PC-9 (cell line): ENCODE results near the gene CTBP2. TPM values are rescaled to one million over a fixed set of nuclear protein-coding genes. Genes with fewer than 3 reads are reported as not detected.
A peak's percentile ranks its signal among the peaks of the same experiment; 100 is the strongest.

Experiments
- BruUV-seq: library from RNA; stranded (reverse); fragments of 400-500 nt; replicated peaks from 2 replicates; lab custom pipeline; 2021; lab: Mats Ljungman, UMichigan
- CTCF ChIA-PET: fragments of 300-600 bp; sonication (Branson Sonifier 250); formaldehyde crosslinking; loops from one replicate; lab custom pipeline; 2022; ENCODE audit warnings: antibody characterized with exemption; lab: Charles Lee
- POLR2A ChIA-PET: fragments of 300-600 bp; sonication (Branson Sonifier 250); formaldehyde crosslinking; loops from one replicate; lab custom pipeline; 2022; ENCODE audit warnings: antibody characterized with exemption; ENCODE audit not compliant: unreplicated experiment; lab: Charles Lee
- DNase-seq, 2 experiments: peaks; one replicate each; pipeline versions ENCODE4 v3.0.0 to v3.0.0-alpha.2; 2015 to 2022; ENCODE audit warnings: mixed read lengths in 1 of 2
- H2AFZ ChIP-seq: fragments of 200-600 bp; sonication (generic); 2 replicates; pipeline ENCODE4 v1.8.1; 2017; ENCODE audit warnings: antibody characterized with exemption
- H3F3A ChIP-seq: fragments of 200-600 bp; sonication (generic); 2 replicates; pipeline ENCODE4 v1.8.1; 2017; ENCODE audit warnings: antibody characterized with exemption, mild to moderate bottlenecking, low read depth; ENCODE audit not compliant: insufficient read depth
- H3K27ac ChIP-seq: fragments of 200-600 bp; sonication (generic); 2 replicates; pipeline ENCODE4 v1.6.1; 2016; ENCODE audit warnings: mixed run types
- H3K27me3 ChIP-seq: fragments of 200-600 bp; sonication (generic); 2 replicates; pipeline ENCODE4 v1.6.1; 2016; ENCODE audit warnings: low read depth, mixed run types; ENCODE audit not compliant: insufficient read depth
- H3K36me3 ChIP-seq: fragments of 200-600 bp; sonication (generic); 2 replicates; pipeline ENCODE4 v1.6.1; 2016; ENCODE audit warnings: low read depth, mixed run types
- H3K4me1 ChIP-seq: fragments of 200-600 bp; sonication (generic); replicated peaks from 2 replicates; pipeline ENCODE4 v1.6.1; 2016; ENCODE audit warnings: mixed run types; ENCODE audit not compliant: insufficient read depth
- H3K4me2 ChIP-seq: fragments of 200-600 bp; sonication (generic); 2 replicates; pipeline ENCODE4 v1.6.1; 2017; ENCODE audit warnings: mixed run types
- H3K4me3 ChIP-seq: fragments of 200-600 bp; sonication (generic); 2 replicates; pipeline ENCODE4 v1.6.1; 2016; ENCODE audit warnings: mixed run types
- H3K79me2 ChIP-seq: fragments of 200-600 bp; sonication (generic); 2 replicates; pipeline ENCODE4 v1.6.1; 2017; ENCODE audit warnings: low read depth, mixed run types
- H3K9me2 ChIP-seq: fragments of 200-600 bp; sonication (generic); 2 replicates; pipeline ENCODE4 v1.8.1; 2017; ENCODE audit warnings: mild to moderate bottlenecking; ENCODE audit not compliant: insufficient read depth
- H3K9me3 ChIP-seq: fragments of 200-600 bp; sonication (generic); 2 replicates; pipeline ENCODE4 v1.8.1; 2016; ENCODE audit warnings: low read depth; ENCODE audit not compliant: insufficient read depth
- H4K20me1 ChIP-seq: fragments of 200-600 bp; sonication (generic); 2 replicates; pipeline ENCODE4 v1.8.1; 2017; ENCODE audit not compliant: insufficient read depth
- EZH2 ChIP-seq: fragments of 200-600 bp; sonication (generic); IDR thresholded peaks from 2 replicates; pipeline ENCODE4 v1.8.0; 2017; ENCODE audit warnings: antibody characterized with exemption, low read depth
- intact Hi-C: fragments of 100-400 bp; cut with micrococcal nuclease; formaldehyde crosslinking; loops from one replicate; pipeline ENCODE4 v1.10.0; 2022; ENCODE audit not compliant: unreplicated experiment
- total RNA-seq: library from RNA; stranded (reverse); gene quantifications from 2 replicates; pipeline ENCODE4 v1.2.3, GENCODE V29; 2021
- TF ChIP-seq, protein P1 (sequence below): fragments of 200-600 bp; sonication (generic); conservative IDR thresholded peaks from 2 replicates; pipeline ENCODE4 v1.6.1; 2017; ENCODE audit warnings: mixed run types, antibody characterized with exemption, mild to moderate bottlenecking, moderate library complexity

CTBP2 gene
- total RNA-seq, 1 experiment from 2014 or later: 60.5 TPM

DNA sequence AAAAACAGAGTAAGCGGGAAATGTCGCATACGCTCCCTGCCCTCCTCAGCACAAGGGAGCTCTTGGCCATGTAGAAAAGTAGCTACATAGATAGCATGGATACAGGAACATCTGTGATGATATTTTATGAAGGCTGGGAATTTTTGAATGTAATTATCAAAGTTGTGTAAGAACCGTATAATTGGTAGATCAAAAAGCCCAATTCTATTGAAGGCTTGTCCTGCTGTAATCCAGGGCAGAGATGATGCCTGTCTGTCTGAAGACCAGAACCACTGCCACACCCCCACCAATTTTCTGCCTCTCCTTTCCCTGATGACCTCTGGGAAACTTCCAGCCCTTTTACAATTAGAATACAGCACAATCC lies 167.0 kb downstream of the CTBP2 start:
- intact Hi-C loops: no loop called here
- Histone ChIP-seq H3K27ac (no peak overlapping the region), H3K9me3 (no peaks in the 10 kb centered on the region), H3K27me3 (no peaks in the 10 kb centered on the region), H4K20me1 (no peaks in the 10 kb centered on the region), H2AFZ (no peak overlapping the region), H3F3A (no peaks in the 10 kb centered on the region), H3K79me2 (no peaks in the 10 kb centered on the region), H3K4me1 (no peaks in the 10 kb centered on the region), H3K4me2 (no peak overlapping the region), H3K36me3 (no peaks in the 10 kb centered on the region), H3K9me2 (no peaks in the 10 kb centered on the region), H3K4me3 (no peak overlapping the region)
- CTCF ChIA-PET: interaction anchor here (0.7 kb wide), 1 partner anchor 18 kb away, joined by 3 read pairs; no protein-coding TSS in a partner anchor
- no TSS peak for BruUV-seq
- POLR2A ChIA-PET: no interaction called here
- TF ChIP-seq EZH2: no peak
- TF ChIP-seq, protein P1, sequence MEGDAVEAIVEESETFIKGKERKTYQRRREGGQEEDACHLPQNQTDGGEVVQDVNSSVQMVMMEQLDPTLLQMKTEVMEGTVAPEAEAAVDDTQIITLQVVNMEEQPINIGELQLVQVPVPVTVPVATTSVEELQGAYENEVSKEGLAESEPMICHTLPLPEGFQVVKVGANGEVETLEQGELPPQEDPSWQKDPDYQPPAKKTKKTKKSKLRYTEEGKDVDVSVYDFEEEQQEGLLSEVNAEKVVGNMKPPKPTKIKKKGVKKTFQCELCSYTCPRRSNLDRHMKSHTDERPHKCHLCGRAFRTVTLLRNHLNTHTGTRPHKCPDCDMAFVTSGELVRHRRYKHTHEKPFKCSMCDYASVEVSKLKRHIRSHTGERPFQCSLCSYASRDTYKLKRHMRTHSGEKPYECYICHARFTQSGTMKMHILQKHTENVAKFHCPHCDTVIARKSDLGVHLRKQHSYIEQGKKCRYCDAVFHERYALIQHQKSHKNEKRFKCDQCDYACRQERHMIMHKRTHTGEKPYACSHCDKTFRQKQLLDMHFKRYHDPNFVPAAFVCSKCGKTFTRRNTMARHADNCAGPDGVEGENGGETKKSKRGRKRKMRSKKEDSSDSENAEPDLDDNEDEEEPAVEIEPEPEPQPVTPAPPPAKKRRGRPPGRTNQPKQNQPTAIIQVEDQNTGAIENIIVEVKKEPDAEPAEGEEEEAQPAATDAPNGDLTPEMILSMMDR: no peak
- DNase-seq: no peak

DNA sequence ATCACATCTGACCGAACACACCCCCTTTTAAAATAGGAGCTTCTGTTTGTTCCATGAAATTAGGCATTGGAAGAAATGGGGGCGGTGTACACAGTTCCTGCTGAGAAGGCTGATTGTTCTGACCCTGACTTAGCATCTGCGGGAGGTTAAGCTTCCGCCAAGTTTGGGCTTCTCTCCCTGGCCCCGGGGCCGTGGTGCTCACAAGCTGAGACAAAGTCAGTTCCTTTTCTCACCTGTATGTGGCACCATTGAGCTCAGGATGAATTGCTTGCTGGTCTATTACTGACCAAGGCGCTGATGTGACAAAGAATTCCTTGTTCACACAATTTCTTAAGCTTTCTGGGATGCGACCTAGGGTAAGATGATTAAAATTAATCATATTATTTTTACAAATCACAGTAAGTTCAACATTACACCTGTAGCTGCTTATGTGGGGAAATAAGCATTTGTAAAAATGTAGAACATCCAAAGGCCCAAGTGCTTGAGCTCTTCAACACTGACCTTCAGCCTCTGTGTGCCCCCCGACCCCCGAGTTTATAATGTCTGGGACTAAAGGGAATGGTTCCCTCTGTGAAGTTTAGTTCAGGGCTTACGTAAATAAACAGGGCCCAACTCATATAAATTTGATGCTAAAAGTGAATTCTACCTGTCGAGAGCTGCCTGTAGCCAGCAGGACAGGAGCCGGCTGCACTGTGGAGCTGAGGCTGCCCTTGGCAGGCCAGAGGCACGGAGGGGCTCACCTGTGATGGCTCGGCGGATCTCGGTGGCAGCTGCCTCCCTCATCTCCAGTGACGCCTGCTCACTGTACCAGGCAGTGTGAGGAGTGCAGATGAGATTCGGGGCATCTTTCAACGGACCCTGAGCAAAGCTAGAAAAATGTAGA lies 167.7 kb downstream of the CTBP2 start:
- no TSS peak for BruUV-seq
- Histone ChIP-seq H3K9me2 (no peaks in the 10 kb centered on the region), H3K27me3 (no peaks in the 10 kb centered on the region), H3F3A (no peaks in the 10 kb centered on the region), H3K4me2 (no peak overlapping the region), H3K4me3 (no peak overlapping the region), H3K4me1 (no peaks in the 10 kb centered on the region), H4K20me1 (no peaks in the 10 kb centered on the region), H3K36me3 (no peaks in the 10 kb centered on the region), H3K79me2 (no peaks in the 10 kb centered on the region), H3K9me3 (no peaks in the 10 kb centered on the region), H2AFZ (no peak overlapping the region), H3K27ac (no peak overlapping the region)
- TF ChIP-seq EZH2: no peak
- TF ChIP-seq, protein P1: peak; percentile 68
- intact Hi-C loops: no loop called here
- ChIA-PET CTCF (interaction anchor here (1.0 kb wide), 1 partner anchor 56 kb away, joined by 4 read pairs; no protein-coding TSS in a partner anchor), POLR2A (no interaction called here)
- peak in 1 of 2 experiments; percentile 26 for DNase-seq

DNA sequence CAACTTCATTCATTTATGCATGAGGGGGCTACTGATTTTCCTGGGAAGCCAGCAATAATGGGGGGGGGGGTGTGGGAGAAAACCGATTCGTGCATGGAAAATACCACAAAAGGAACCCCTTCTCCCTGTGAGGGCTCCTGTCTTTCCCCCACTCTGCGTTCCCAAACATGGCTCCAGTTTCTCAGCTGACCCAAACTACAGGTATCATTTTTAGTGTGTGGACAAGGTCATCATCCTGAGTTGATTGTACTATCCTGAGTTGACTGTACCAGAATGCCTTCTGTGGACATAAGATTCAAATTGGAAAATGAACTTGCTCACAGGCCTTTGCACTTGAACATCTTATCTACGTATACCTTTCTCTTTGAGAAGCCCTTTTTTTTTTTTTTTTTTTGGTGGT lies 168.5 kb downstream of the CTBP2 start:
- intact Hi-C loops: no loop called here
- BruUV-seq: no TSS peak
- no peak overlapping the region for H3K4me2 ChIP-seq

More for the DNA sequence above, 168.5 kb downstream of the CTBP2 start:
- POLR2A ChIA-PET: no interaction called here
- H3K9me2 ChIP-seq: no peaks in the 10 kb centered on the region
- no peaks in the 10 kb centered on the region for H3K27me3 ChIP-seq
- no peaks in the 10 kb centered on the region; the same call in 1 of the 2 replicates for H3F3A ChIP-seq
- H3K9me3 ChIP-seq: no peaks in the 10 kb centered on the region
- H3K79me2 ChIP-seq: no peaks in the 10 kb centered on the region
- no peak overlapping the region for H3K27ac ChIP-seq
- no peaks in the 10 kb centered on the region for H3K4me1 ChIP-seq
- TF ChIP-seq EZH2: no peak
- TF ChIP-seq, protein P1: no peak
- H3K4me3 ChIP-seq: no peak overlapping the region
- no peak overlapping the region for H2AFZ ChIP-seq
- CTCF ChIA-PET: interaction anchor here (1.0 kb wide), 1 partner anchor 57 kb away, joined by 4 read pairs; no protein-coding TSS in a partner anchor
- no peaks in the 10 kb centered on the region for H3K36me3 ChIP-seq
- H4K20me1 ChIP-seq: no peaks in the 10 kb centered on the region
- no peak for DNase-seq
